ENCODE results near the gene DPP6.

DNA sequence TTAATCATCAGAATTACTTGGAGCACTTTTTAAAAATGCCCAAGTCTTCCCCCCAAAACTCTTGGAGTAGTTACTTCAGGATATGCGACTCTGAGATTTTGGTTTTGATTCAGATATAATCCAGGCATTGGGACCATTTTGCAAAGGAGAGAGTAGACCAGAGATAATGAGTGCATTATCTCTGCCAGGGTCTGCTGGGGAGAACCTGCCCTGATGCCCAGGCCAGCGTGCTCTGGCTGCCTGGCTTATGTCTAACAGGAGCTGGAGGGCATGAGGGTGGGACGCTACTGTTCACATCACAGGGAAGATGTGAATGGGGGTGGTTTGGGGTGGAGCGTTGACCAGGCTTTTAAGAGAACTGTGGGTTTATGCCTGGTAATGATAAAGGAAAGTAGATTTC lies 336.2 kb downstream of the DPP6 start:
- TF ChIP-seq, protein P1, sequence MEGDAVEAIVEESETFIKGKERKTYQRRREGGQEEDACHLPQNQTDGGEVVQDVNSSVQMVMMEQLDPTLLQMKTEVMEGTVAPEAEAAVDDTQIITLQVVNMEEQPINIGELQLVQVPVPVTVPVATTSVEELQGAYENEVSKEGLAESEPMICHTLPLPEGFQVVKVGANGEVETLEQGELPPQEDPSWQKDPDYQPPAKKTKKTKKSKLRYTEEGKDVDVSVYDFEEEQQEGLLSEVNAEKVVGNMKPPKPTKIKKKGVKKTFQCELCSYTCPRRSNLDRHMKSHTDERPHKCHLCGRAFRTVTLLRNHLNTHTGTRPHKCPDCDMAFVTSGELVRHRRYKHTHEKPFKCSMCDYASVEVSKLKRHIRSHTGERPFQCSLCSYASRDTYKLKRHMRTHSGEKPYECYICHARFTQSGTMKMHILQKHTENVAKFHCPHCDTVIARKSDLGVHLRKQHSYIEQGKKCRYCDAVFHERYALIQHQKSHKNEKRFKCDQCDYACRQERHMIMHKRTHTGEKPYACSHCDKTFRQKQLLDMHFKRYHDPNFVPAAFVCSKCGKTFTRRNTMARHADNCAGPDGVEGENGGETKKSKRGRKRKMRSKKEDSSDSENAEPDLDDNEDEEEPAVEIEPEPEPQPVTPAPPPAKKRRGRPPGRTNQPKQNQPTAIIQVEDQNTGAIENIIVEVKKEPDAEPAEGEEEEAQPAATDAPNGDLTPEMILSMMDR (IDR thresholded peaks at IDR 0.05): no peak
- TF ChIP-seq POLR2A (IDR thresholded peaks at IDR 0.05): no peak
